Posterior cingulate gyrus (tissue), 11 donors: ENCODE measurements around the gene DYNLT4.

ENCODE experiments used
- DNase-seq, 10 donors: peaks; one replicate each; pipeline versions ENCODE4 v3.0.0 to v3.0.0-alpha.2; 2020 to 2021; ENCODE audit warnings: mixed read lengths in 3 of 10
- intact Hi-C: fragments of 100-400 bp; cut with DNase I; formaldehyde crosslinking; loops from one replicate; pipeline ENCODE4 v1.15.1; 2023

DYNLT4 gene

DNA sequence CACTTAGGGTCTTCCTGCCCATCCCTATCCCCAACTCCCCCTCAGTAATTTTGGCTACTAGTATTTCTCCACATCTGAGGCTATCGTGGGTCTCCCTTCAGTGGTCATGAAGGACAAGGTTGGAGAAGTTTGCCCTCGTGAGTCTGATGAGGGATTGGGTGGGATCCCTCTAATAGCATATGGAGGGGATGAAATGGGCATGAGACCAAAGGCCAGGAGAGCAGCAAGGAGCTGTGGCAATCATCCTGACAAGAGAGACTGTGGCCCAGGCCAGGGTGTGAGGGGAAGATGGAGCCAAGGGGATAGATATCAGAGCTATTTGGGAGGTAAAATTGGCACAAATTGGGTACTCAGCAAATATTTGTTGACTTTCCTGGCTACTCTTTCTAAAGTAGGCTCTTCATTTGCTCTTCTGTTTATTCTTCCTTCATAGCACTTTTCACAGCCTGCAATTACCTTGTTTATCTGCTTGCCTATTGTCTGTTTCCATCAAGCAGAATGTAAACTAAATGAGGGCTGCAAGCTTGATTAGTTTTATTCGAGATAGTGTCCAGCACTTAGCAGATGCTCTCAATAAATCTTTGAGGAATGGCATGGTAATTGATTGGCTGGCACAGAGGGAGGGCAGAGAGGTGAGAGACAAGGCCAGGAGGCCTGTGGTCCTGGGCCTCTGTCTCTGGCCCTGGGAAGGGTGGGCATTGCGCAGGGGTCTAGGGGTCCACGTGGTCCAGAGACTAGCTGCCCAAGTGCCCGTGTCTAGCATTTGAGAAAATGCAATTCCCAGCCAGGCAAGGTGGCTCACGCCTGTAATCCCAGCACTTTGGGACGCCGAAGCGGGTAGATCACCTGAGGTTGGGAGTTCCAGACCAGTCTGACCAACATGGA is 8.4 kb downstream of the DYNLT4 start:
- intact Hi-C loops: loop anchor here (5.0 kb wide), 1 partner anchor 214 kb away; the partner anchor contains the start of genes HECTD3 and UROD
- peak in 3 of 10 donors; percentile 48 to 80 (median 59) for DNase-seq

- intact Hi-C loops: loop anchor here (5.0 kb wide), 1 partner anchor 214 kb away; the partner anchor contains the start of genes HECTD3 and UROD
- peak in 3 of 10 donors; percentile 22 to 29 (median 27) for DNase-seq
Measured at GRCh38 chr1:44797886-44798285, 9.3 kb downstream of the DYNLT4 start.

DNA sequence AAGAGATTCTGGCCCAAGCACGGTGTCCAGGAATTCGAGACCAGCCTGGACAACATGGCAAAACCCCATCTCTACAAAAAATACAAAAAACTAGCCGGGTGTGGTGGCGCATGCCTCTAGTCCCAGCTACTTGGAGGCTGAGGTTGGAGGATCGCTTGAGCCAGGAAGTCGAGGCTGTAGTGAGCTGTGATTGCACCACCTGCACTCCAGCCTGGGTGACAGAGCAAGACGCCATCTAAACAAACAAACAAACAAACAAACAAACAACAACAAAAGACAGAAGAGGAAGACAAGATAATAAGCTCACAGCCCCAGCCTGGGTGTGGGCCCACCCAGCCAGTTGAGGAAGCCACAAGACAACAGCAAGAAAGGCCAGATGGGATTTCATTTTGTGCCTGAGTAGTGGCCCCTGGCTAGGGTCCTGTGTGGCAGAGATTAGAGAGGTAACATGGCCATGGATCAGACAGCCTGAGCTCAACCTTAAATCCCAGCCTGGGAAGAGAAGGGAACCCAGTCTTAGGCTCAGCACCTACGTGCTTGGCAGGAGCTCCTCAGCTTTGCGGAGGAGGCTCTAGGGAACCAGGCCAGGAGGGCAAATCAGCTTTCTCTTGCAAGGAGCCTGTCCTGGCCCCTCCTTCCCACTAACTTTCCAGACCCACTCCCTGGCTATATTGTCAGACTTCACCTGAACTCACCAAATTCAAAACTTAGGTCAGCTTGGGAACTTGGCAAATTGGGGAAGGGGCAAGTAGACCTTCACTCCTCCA is 14.2 kb downstream of the DYNLT4 start:
- intact Hi-C loops: no loop called here
- peak in 1 of 10 donors; percentile 14 for DNase-seq

GRCh38 chr1:44790968-44791801 is 16.0 kb downstream of the DYNLT4 start:
- intact Hi-C loops: no loop called here

GRCh38 chr1:44788120-44788860 is 18.9 kb downstream of the DYNLT4 start, which contains the start of gene BEST4:
Gene BEST4, minus strand, starts transcription at chr1:44788170. Its CDS starts 465 bp downstream, at chr1:44787705.
- intact Hi-C loops: no loop called here

More at GRCh38 chr1:44790968-44791801, 16.0 kb downstream of the DYNLT4 start:
- DNase-seq: peak in 3 of 10 donors; percentile 28 to 62 (median 37)

DNA sequence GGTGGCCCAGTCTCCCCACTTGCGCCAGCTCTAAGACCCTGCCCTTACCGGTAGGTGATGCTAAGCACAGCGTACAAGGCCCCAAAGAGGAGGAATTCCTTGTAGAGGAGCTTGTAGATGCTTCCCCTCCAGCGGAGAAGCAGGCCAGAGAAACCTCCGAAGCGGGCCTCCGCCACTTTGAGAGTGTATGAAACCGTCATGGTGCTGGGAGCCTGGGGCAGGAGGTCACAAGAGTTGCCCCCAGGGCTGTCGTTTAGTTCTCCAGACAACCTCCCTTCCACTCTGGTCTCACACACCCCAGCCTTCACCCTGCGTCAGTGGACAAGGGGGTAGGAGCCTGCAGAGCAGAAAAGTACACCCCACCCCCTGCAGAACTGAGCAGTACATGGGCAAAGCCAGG is 19.6 kb downstream of the DYNLT4 start:
- intact Hi-C loops: no loop called here
- DNase-seq: peak in 2 of 10 donors; percentile 60 to 68

More at GRCh38 chr1:44788120-44788860, 18.9 kb downstream of the DYNLT4 start, which contains the start of gene BEST4:
- peak in 3 of 10 donors; percentile 24 to 45 (median 39) for DNase-seq

DNA sequence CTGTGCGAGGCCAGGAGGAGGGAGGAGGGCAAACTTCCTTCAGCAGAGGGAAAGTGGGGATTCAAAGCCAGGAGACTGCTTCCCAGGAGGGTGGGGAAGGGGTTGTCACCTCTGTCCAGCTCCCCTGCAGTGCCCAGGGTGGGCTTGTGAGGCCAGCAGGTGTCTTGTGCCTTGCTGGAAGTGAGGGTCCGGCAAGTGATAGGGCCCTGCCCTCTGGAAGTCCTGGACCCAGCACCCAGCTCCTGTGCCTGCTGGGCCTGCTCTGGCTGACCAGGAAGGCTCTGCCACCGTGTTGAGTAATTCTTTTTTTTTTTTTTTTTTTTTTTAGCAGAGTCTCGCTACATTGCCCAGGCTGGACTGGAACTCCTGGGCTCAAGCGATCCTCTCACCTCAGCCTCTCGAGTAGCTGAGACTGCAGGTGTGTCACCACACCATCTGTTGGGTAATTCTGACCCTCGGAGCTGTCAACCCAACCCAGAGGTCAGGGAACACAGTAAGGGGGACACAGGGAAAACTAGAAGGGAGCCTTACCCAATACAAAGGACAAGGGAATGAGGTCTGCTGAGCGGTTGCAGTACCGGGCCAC is 20.2 kb downstream of the DYNLT4 start:
- intact Hi-C loops: no loop called here
- DNase-seq: peak in 1 of 10 donors; percentile 34

DNA sequence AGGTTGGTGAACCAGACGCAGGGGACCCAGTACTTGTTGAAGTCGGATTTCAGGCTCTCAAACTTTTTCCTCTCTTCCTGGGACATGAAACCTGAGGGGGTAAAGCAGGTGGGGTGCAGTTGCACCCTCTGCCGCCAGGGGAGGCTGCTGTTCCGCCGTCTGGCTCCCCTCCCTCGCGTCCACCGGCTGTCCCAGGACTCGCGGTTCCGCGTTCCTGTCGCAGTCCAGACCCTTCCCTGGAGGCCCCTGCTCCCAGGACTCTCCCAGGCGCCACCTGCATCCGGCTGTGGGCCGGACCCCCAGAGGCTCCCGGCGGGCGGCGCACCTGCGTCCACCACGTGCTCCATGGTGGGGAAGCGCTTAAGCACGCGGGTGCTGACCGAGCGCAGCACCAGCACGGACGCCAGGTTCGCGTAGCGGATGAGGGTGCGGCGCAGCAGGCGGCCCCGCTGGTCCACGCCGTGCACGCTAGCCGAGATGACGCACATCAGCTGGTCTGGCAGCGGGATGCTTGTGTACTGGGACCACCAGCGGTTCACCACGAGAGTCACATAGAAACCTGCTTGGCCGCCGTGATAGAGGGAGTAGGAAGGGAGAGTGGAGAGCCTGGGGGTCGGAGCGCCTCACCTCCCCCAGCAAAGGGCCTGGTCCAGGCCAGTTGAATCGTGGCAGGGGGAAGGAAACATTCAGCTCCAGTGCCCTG is 20.9 kb downstream of the DYNLT4 start:
- DNase-seq: peak in 7 of 10 donors; percentile 41 to 90 (median 59)
- intact Hi-C loops: no loop called here

- peak in 3 of 10 donors; percentile 35 to 45 (median 43) for DNase-seq
- intact Hi-C loops: no loop called here
Measured at GRCh38 chr1:44785501-44786137, 21.5 kb downstream of the DYNLT4 start.

DNA sequence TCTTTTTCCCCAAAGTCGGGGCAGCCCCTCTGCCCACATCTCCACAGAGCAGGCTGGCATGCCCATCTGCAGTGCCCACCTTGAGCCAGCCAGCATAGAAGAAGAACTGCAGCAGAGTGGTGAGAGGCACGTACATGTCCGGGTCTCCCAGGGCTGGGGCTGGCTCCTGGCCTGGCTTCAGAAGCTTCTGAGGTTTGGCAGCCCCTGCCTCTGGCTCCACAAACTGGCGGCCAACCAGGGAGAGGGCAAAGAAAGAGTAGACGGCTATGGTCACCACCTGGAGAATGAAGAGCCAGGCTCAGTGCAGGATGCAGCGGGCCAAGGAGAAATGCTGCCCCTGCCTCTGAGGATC is 22.1 kb downstream of the DYNLT4 start:
- peak in 3 of 10 donors; percentile 50 to 68 (median 64) for DNase-seq

DNA sequence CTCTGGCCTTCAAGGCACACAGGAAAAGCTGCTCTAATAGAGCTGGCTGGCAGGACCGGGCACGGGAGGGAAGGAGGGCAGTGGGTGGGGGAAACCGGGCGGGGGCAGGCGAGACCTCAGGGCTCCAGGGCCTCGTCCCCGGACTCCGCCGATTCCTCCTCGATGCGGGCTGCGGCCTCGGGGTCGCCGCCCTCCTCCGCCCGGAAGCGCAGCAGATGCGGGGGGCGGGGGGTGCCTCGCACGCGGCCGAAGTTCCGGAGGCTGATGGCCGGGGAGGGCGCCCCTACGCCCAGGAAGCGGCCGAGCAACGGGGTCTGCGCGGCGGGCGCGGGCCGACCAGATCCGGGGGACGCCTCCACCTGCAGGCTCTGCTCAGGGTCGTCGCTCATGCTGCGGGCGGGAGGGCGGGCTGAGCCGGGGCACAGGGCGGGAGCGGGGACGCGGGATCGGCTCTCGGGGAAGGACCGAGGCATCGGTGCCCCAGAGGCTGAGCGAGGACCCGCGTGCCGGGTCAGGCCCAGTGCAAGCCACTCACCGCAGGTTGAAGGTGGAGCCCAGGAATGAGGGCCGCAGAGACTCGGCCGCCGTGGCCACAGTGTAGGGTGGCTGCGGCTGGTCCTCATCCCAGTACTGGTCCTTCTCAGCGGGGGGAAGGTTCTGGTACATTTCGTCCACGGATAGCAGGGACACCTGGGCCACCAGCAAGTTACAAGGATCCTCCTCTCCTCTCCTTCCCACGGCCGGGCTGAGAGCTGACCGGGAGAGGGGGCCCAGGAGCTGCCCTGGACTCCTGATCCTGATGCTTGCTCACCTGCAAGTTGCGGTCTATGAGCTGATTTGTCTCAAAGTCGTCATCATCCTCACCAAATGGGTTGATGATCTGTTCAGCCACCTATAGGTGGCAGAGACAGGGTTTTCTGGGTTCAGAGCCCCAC is 22.8 kb downstream of the DYNLT4 start:
- peak in 3 of 10 donors; percentile 67 to 80 (median 74) for DNase-seq
- intact Hi-C loops: no loop called here

More for the DNA sequence above, 22.1 kb downstream of the DYNLT4 start:
- intact Hi-C loops: no loop called here

GRCh38 chr1:44783697-44784093 is 23.5 kb downstream of the DYNLT4 start:
- DNase-seq: peak in 1 of 10 donors; percentile 4
- intact Hi-C loops: no loop called here

GRCh38 chr1:44780583-44781121 is 26.5 kb downstream of the DYNLT4 start:
- intact Hi-C loops: no loop called here
- DNase-seq: no peak

GRCh38 chr1:44778705-44779576 is 28.2 kb downstream of the DYNLT4 start:
- intact Hi-C loops: no loop called here
- peak in 1 of 10 donors; percentile 29 for DNase-seq

- intact Hi-C loops: no loop called here
- DNase-seq: peak in 1 of 10 donors; percentile 44
Measured at GRCh38 chr1:44777969-44778635, 29.0 kb downstream of the DYNLT4 start.
